WTC11 (cell line): ENCODE measurements around the gene ADCY1. TPM values are rescaled to one million over a fixed set of nuclear protein-coding genes. Genes with fewer than 3 reads are reported as not detected.

Source experiments
- ATAC-seq: fragments of 200-7000 bp; cut with Tn5 transposase; 2 replicates; pipeline ENCODE4 v1.10.0; 2021; ENCODE audit warnings: mild to moderate bottlenecking, moderate library complexity
- CTCF ChIA-PET: fragments of 300-600 bp; sonication (Branson Sonifier 250); formaldehyde crosslinking; loops from one replicate; lab custom pipeline; 2021; ENCODE audit warnings: antibody characterized with exemption; lab: Charles Lee
- POLR2A ChIA-PET: fragments of 350-600 bp; sonication (Branson Sonifier 250); formaldehyde crosslinking; loops from one replicate; lab custom pipeline; 2021; ENCODE audit warnings: antibody characterized with exemption; lab: Charles Lee
- DNase-seq: peaks from one replicate; pipeline ENCODE4 v3.0.0; 2021; ENCODE audit warnings: low spot score
- H3K27ac Mint-ChIP-seq: 2 replicates; pipeline ENCODE4 v1.8.0; 2021; ENCODE audit warnings: mixed read lengths
- H3K27me3 Mint-ChIP-seq: 2 replicates; pipeline ENCODE4 v1.8.0; 2021; ENCODE audit warnings: low read depth, mild to moderate bottlenecking, moderate library complexity, mixed read lengths
- H3K36me3 Mint-ChIP-seq: 2 replicates; pipeline ENCODE4 v1.8.0; 2021; ENCODE audit warnings: mixed read lengths
- H3K4me1 Mint-ChIP-seq: 2 replicates; pipeline ENCODE4 v1.8.0; 2022; ENCODE audit warnings: mixed read lengths
- H3K4me3 Mint-ChIP-seq: 2 replicates; pipeline ENCODE4 v1.8.0; 2021; ENCODE audit warnings: mild to moderate bottlenecking, moderate library complexity, mixed read lengths
- H3K9me3 Mint-ChIP-seq: 2 replicates; pipeline ENCODE4 v1.8.0; 2021; ENCODE audit warnings: mixed read lengths
- CREM ChIP-seq: sonication (generic); formaldehyde crosslinking; IDR thresholded peaks from 2 replicates; pipeline ENCODE4 v1.8.1; 2022; ENCODE audit warnings: mild to moderate bottlenecking, missing genetic modification reagents, moderate library complexity
- CTCF ChIP-seq: fragments of 200-600 bp; IDR thresholded peaks from 2 replicates; pipeline ENCODE4 v1.8.0; 2022; ENCODE audit warnings: antibody characterized with exemption
- E2F5 ChIP-seq: sonication (generic); formaldehyde crosslinking; IDR thresholded peaks from 2 replicates; pipeline ENCODE4 v1.8.1; 2022; ENCODE audit warnings: mild to moderate bottlenecking, moderate library complexity, missing genetic modification reagents
- EMX1 ChIP-seq: fragments of 250-450 bp; sonication (Bioruptor Pico); IDR thresholded peaks from 2 replicates; pipeline ENCODE4 v1.8.0; 2021; ENCODE audit warnings: mild to moderate bottlenecking
- ERG ChIP-seq: fragments of 250-450 bp; sonication (Bioruptor Pico); IDR thresholded peaks from 2 replicates; pipeline ENCODE4 v1.8.0; 2021; ENCODE audit warnings: mild to moderate bottlenecking
- ESRRA ChIP-seq: sonication (generic); formaldehyde crosslinking; IDR thresholded peaks from 2 replicates; pipeline ENCODE4 v1.8.1; 2022; ENCODE audit warnings: mild to moderate bottlenecking, missing genetic modification reagents, borderline replicate concordance
- FOXK1 ChIP-seq: sonication (generic); formaldehyde crosslinking; IDR thresholded peaks from 2 replicates; pipeline ENCODE4 v1.8.0; 2022; ENCODE audit warnings: mild to moderate bottlenecking, moderate library complexity, missing genetic modification reagents
- NFE2L1 ChIP-seq: sonication (generic); formaldehyde crosslinking; IDR thresholded peaks from 2 replicates; pipeline ENCODE4 v1.8.1; 2023; ENCODE audit warnings: missing genetic modification reagents
- PRRX2 ChIP-seq: fragments of 250-450 bp; sonication (Bioruptor Pico); IDR thresholded peaks from 2 replicates; pipeline ENCODE4 v1.8.0; 2021; ENCODE audit warnings: mild to moderate bottlenecking
- TEAD4 ChIP-seq: sonication (generic); formaldehyde crosslinking; IDR thresholded peaks from 2 replicates; pipeline ENCODE4 v1.8.0; 2022; ENCODE audit warnings: mild to moderate bottlenecking, missing genetic modification reagents
- ZNF671 ChIP-seq: fragments of 250-450 bp; sonication (Bioruptor Pico); IDR thresholded peaks from 2 replicates; pipeline ENCODE4 v1.8.0; 2021; ENCODE audit warnings: mild to moderate bottlenecking
- total RNA-seq: library from RNA; stranded (reverse); gene quantifications from 3 replicates; pipeline ENCODE4 v1.2.3, GENCODE V29; 2021
- TF ChIP-seq, protein P1 (sequence below): sonication (generic); formaldehyde crosslinking; IDR thresholded peaks from 2 replicates; pipeline ENCODE4 v1.8.0; 2022; ENCODE audit warnings: mild to moderate bottlenecking, missing genetic modification reagents
- TF ChIP-seq, protein P2 (sequence below): fragments of 250-450 bp; sonication (Bioruptor Pico); conservative IDR thresholded peaks from 2 replicates; pipeline ENCODE4 v1.9.0; 2021; ENCODE audit warnings: mild to moderate bottlenecking
- TF ChIP-seq, protein P3 (sequence below): sonication (generic); formaldehyde crosslinking; IDR thresholded peaks from 2 replicates; pipeline ENCODE4 v1.8.0; 2023; ENCODE audit warnings: mild to moderate bottlenecking, missing genetic modification reagents

ADCY1 gene
- total RNA-seq, 1 experiment from 2014 or later: 29.0 TPM

- ChIA-PET POLR2A (no interaction called here), CTCF (interaction anchor here (1.4 kb wide), 1 partner anchor 440 kb away, joined by 3 read pairs; no protein-coding TSS in a partner anchor)
- H3K27ac Mint-ChIP-seq: no peak overlapping the region
- ATAC-seq (no peak), DNase-seq (no peak)
- H3K4me1 Mint-ChIP-seq: no peaks in the 10 kb centered on the region
- TF ChIP-seq PRRX2 (CRISPR knock-in tag) (no peak), CREM (CRISPR knock-in tag) (no peak), FOXK1 (CRISPR knock-in tag) (no peak), CTCF (no peak), E2F5 (CRISPR knock-in tag) (no peak), TEAD4 (no peak), ESRRA (no peak), NFE2L1 (CRISPR knock-in tag) (no peak), EMX1 (CRISPR knock-in tag) (no peak), ZNF671 (no peak), ERG (CRISPR knock-in tag) (no peak)
- TF ChIP-seq, protein P1, sequence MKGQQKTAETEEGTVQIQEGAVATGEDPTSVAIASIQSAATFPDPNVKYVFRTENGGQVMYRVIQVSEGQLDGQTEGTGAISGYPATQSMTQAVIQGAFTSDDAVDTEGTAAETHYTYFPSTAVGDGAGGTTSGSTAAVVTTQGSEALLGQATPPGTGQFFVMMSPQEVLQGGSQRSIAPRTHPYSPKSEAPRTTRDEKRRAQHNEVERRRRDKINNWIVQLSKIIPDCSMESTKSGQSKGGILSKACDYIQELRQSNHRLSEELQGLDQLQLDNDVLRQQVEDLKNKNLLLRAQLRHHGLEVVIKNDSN (CRISPR knock-in tag): no peak
- TF ChIP-seq, protein P2, sequence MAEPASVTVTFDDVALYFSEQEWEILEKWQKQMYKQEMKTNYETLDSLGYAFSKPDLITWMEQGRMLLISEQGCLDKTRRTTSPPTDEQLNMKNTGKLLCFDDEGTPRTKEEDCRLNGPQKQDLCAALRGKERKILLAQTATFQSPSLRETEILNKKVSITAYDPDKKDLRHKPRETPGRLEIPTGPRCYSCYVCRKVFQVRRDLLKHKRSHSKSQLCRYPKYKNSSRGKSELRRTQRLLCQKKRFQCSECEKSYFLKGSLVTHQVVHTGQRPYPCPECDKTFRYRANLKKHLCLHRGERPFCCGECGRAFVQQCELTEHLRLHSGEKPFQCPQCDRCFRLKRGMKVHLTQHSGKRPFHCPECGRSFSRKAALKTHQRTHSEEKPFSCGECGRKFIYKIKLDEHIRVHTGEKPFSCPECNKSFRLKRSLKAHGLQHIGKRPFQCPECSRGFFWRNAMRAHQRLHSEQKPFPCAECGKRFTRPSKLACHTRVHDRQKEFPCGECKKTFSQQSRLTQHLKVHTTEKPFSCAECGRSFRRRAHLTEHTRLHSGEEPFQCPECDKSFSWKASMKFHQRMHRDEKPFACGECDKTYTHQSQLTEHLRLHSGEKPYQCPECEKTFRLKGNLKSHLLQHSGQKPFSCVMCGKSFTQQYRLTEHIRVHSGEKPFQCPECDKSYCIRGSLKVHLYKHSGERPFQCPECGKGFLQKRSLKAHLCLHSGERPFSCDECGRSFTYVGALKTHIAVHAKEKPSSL (CRISPR knock-in tag): no peak
- TF ChIP-seq, protein P3, sequence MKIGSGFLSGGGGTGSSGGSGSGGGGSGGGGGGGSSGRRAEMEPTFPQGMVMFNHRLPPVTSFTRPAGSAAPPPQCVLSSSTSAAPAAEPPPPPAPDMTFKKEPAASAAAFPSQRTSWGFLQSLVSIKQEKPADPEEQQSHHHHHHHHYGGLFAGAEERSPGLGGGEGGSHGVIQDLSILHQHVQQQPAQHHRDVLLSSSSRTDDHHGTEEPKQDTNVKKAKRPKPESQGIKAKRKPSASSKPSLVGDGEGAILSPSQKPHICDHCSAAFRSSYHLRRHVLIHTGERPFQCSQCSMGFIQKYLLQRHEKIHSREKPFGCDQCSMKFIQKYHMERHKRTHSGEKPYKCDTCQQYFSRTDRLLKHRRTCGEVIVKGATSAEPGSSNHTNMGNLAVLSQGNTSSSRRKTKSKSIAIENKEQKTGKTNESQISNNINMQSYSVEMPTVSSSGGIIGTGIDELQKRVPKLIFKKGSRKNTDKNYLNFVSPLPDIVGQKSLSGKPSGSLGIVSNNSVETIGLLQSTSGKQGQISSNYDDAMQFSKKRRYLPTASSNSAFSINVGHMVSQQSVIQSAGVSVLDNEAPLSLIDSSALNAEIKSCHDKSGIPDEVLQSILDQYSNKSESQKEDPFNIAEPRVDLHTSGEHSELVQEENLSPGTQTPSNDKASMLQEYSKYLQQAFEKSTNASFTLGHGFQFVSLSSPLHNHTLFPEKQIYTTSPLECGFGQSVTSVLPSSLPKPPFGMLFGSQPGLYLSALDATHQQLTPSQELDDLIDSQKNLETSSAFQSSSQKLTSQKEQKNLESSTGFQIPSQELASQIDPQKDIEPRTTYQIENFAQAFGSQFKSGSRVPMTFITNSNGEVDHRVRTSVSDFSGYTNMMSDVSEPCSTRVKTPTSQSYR (CRISPR knock-in tag): no peak
- peaks cover 3% of the 10 kb centered on the region; the same call in 1 of the 2 replicates for H3K36me3 Mint-ChIP-seq
- H3K27me3 Mint-ChIP-seq: no peaks in the 10 kb centered on the region
- H3K4me3 Mint-ChIP-seq: no peak overlapping the region
- H3K9me3 Mint-ChIP-seq: no peaks in the 10 kb centered on the region
These were observed 83.1 kb downstream of the ADCY1 start for GRCh38 chr7:45657136-45657889.
